ENCODE measurements around the gene RPS6KA4.

Gene RPS6KA4

DNA sequence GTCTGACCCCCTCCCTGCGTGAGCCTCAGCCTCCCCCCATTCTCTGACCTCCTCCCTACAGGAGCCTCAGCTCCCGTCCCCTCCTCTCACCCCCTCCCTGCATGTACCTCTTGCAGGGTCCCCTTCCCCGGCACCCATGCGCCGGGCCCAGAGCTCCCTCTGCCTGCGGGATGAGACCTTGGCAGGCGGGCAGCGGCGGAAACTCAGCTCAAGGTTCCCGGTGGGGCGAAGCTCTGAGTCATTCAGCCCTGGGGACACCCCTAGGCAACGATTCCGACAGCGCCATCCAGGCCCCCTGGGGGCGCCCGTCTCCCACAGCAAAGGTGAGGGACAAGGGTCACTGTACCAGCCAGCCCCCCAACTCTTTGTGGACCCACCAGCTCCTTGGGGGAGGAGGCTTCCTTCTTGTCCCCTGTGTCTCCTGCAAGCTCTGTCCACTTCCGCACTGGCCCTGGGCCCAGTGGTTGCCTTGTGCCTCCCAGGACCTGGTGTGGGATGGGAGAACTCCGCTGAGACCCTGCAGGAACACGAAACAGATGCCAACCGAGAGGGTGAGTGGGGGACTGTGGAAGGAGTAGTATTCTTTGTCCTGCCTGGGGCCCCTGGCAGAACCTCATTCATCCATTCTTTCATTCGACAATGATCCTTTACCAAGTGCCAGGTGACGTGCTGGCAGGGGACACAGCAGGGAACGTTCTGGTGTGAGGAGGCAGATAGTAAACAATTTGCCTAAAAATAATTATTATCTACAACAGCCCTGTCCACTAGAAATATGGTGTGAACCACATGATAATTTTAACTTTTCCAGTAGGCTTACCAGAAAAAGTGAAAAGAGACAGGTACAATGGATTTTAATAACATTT is 3.7 kb upstream of the RPS6KA4 start:
- CTCF ChIA-PET: interaction anchor here (0.6 to 5.6 kb wide), 34 partner anchors 9 to 486 kb away, joined by 3 to 38 read pairs (median 4); partner anchors contain the start of genes BAD, CCDC88B, ESRRA and PRDX5
- TF ChIP-seq ARNT (IDR thresholded peaks at IDR 0.05) (no peak), FOXK2 (IDR thresholded peaks at IDR 0.05) (no peak), SUZ12 (IDR thresholded peaks at IDR 0.05) (no peak), ELF4 (IDR thresholded peaks at IDR 0.05) (no peak), FOXM1 (IDR thresholded peaks at IDR 0.05; ENCODE audit: borderline replicate concordance) (no peak), BHLHE40 (IDR thresholded peaks at IDR 0.05; ENCODE audit: borderline replicate concordance) (no peak), FOXA1 (IDR thresholded peaks at IDR 0.05) (no peak), NFRKB (IDR thresholded peaks at IDR 0.05) (no peak), L3MBTL2 (conservative IDR thresholded peaks at IDR 0.05) (no peak), ZNF384 (IDR thresholded peaks at IDR 0.05) (no peak), CTBP1 (IDR thresholded peaks at IDR 0.05; ENCODE audit: borderline replicate concordance) (no peak), SP1 (IDR thresholded peaks at IDR 0.05) (no peak), TARDBP (IDR thresholded peaks at IDR 0.05) (no peak), HDGF (IDR thresholded peaks at IDR 0.05; ENCODE audit: borderline replicate concordance) (no peak), LEF1 (IDR thresholded peaks at IDR 0.05; ENCODE audit: borderline replicate concordance) (no peak)
- TF ChIP-seq, protein P1, sequence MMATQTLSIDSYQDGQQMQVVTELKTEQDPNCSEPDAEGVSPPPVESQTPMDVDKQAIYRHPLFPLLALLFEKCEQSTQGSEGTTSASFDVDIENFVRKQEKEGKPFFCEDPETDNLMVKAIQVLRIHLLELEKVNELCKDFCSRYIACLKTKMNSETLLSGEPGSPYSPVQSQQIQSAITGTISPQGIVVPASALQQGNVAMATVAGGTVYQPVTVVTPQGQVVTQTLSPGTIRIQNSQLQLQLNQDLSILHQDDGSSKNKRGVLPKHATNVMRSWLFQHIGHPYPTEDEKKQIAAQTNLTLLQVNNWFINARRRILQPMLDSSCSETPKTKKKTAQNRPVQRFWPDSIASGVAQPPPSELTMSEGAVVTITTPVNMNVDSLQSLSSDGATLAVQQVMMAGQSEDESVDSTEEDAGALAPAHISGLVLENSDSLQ (IDR thresholded peaks at IDR 0.05): no peak
- peak; percentile 79 for DNase-seq (ENCODE audit: extremely low spot score)
- POLR2A ChIA-PET: interaction anchor here (0.8 to 7.1 kb wide), 8 partner anchors 14 to 294 kb away, joined by 3 to 70 read pairs (median 4); partner anchors contain the start of genes ESRRA, PRDX5 and TRMT112

DNA sequence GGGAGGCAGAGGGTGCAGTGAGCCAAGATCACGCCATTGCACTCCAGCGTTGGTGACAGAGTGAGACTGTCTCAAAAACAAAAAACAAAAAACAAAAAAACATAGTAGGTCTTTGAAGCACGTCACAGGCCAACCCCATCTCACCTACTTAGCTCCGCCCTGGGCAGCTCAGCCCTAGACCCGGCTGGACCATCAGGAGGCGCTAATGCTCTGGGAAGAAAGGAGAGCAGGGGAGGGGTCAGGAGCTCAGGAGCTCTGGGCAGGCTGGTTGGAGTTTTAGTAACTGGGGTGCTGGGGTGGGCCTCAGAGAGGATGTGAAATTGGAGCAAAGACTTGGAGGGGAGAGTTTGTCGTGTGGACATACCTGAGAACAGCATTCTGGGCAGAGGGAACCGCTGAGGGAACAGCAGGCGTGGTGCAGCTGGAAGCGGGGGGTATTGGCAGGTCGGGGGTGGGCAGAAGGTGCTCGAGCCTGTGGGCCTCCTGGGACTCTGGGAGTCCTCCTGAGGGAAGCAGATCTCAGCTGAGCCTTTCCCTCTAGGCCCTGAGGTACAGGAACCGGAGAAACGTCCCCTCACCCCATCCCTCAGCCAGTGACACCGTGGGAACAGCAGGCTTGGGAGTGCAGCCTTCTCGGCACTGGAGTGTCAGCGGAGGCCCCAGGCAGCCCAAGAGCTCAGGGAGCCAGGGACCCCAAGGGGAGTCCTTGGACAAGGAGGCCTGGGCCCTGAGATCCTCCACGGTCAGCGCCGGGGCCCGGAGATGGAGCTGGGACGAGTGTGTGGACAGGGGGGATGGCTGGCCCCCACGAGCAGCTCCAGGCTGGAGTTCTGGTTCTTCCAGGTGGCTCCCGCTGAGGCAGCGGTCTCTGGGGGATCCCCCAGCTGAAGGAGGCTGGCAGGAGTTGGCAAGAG is 2.2 kb upstream of the RPS6KA4 start:
- ChIA-PET CTCF (interaction anchor here (0.5 to 5.6 kb wide), 22 partner anchors 11 to 1779 kb away, joined by 3 to 38 read pairs (median 4); partner anchors contain the start of genes CCDC88B, PRDX5 and TRMT112), POLR2A (interaction anchor here (0.7 to 7.1 kb wide), 7 partner anchors 14 to 171 kb away, joined by 3 to 70 read pairs (median 3); partner anchors contain the start of genes PRDX5, STIP1 and TRMT112)
- TF ChIP-seq CTBP1 (IDR thresholded peaks at IDR 0.05; ENCODE audit: borderline replicate concordance): no peak
- no peak for TF ChIP-seq TARDBP (IDR thresholded peaks at IDR 0.05)
- TF ChIP-seq FOXK2 (IDR thresholded peaks at IDR 0.05): no peak
- TF ChIP-seq NFRKB (IDR thresholded peaks at IDR 0.05): no peak
- no peak for TF ChIP-seq LEF1 (IDR thresholded peaks at IDR 0.05; ENCODE audit: borderline replicate concordance)
- no peak for TF ChIP-seq L3MBTL2 (conservative IDR thresholded peaks at IDR 0.05)
- no peak for TF ChIP-seq BHLHE40 (IDR thresholded peaks at IDR 0.05; ENCODE audit: borderline replicate concordance)
- TF ChIP-seq FOXM1 (IDR thresholded peaks at IDR 0.05; ENCODE audit: borderline replicate concordance): no peak
- TF ChIP-seq SP1 (IDR thresholded peaks at IDR 0.05): no peak
- TF ChIP-seq ARNT (IDR thresholded peaks at IDR 0.05): no peak
- TF ChIP-seq HDGF (IDR thresholded peaks at IDR 0.05; ENCODE audit: borderline replicate concordance): no peak
- TF ChIP-seq SUZ12 (IDR thresholded peaks at IDR 0.05): no peak
- TF ChIP-seq ELF4 (IDR thresholded peaks at IDR 0.05): no peak
- TF ChIP-seq, protein P1 (IDR thresholded peaks at IDR 0.05): no peak
- TF ChIP-seq FOXA1 (IDR thresholded peaks at IDR 0.05): no peak
- TF ChIP-seq ZNF384 (IDR thresholded peaks at IDR 0.05): no peak
- DNase-seq (ENCODE audit: extremely low spot score): peak; percentile 80

DNA sequence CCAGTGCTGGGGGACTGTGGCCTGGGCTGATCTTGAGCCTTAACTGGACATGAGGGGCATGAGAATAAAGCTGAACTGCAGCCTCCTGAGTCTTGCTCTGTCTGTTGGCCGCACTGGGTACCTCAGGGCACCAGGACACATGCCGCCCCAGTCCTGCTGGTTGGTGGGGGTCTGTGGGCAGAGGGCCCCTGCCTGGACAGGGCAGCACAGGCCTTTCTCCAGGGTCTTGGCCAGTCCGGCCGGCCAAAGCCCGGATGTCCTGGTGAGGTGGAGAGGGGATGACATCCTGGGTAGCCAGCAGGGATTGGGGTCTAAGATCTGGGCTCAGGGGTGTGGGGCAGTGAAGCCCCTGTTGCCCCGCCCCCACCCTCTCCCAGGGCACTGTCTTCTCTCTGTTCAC is 1.5 kb upstream of the RPS6KA4 start:
- ChIA-PET CTCF (interaction anchor here (0.6 to 5.6 kb wide), 6 partner anchors 16 to 292 kb away, joined by 3 to 38 read pairs (median 12); partner anchors contain the start of genes CCDC88B, PRDX5 and TRMT112), POLR2A (interaction anchor here (1.0 to 7.1 kb wide), 5 partner anchors 14 to 92 kb away, joined by 3 to 70 read pairs (median 5); partner anchors contain the start of genes PRDX5 and TRMT112)
- TF ChIP-seq NFRKB (IDR thresholded peaks at IDR 0.05): no peak
- TF ChIP-seq FOXA1 (IDR thresholded peaks at IDR 0.05): no peak
- no peak for TF ChIP-seq ARNT (IDR thresholded peaks at IDR 0.05)
- no peak for TF ChIP-seq CTBP1 (IDR thresholded peaks at IDR 0.05; ENCODE audit: borderline replicate concordance)
- TF ChIP-seq LEF1 (IDR thresholded peaks at IDR 0.05; ENCODE audit: borderline replicate concordance): no peak
- no peak for TF ChIP-seq FOXK2 (IDR thresholded peaks at IDR 0.05)
- no peak for TF ChIP-seq SUZ12 (IDR thresholded peaks at IDR 0.05)
- TF ChIP-seq ZNF384 (IDR thresholded peaks at IDR 0.05): no peak
- TF ChIP-seq BHLHE40 (IDR thresholded peaks at IDR 0.05; ENCODE audit: borderline replicate concordance): no peak
- TF ChIP-seq, protein P1 (IDR thresholded peaks at IDR 0.05): no peak
- no peak for TF ChIP-seq ELF4 (IDR thresholded peaks at IDR 0.05)
- no peak for TF ChIP-seq SP1 (IDR thresholded peaks at IDR 0.05)
- no peak for TF ChIP-seq TARDBP (IDR thresholded peaks at IDR 0.05)
- TF ChIP-seq L3MBTL2 (conservative IDR thresholded peaks at IDR 0.05): no peak
- TF ChIP-seq HDGF (IDR thresholded peaks at IDR 0.05; ENCODE audit: borderline replicate concordance): no peak
- TF ChIP-seq FOXM1 (IDR thresholded peaks at IDR 0.05; ENCODE audit: borderline replicate concordance): no peak
- no peak for DNase-seq (ENCODE audit: extremely low spot score)

DNA sequence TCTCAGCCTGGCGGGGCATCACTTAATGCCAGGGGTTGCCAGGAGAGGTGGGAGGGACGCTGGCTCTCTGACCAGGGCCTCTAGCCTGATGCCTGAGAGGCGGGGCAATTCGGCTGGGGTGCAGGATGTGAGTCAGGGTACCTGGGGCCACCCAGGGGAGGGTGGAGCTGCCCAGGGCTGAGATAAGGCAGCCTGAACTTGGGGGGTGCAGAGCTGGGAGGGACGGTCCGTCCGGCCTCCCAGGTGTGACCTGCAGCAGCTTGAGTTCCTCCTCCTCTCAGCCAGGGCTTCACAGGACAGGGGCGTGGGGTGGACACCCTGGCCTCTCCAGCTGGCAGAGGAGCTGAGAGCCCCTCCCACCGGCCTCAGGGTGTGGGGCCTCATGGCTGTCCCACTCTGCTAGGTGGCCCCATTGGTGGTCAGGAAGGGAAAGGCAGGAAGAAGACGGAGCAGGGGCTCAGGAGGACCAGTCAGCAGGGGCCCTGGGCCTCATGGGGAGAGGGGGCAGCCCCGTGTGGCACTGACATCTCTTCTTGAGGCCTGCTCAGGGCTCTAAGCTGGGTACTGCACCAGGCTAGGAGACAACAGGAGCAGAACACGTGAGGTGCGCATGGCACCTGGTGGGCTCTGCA is 942 bp upstream of the RPS6KA4 start:
- ChIA-PET POLR2A (interaction anchor here (1.0 to 7.1 kb wide), 3 partner anchors 17 to 87 kb away, joined by 5 to 70 read pairs (median 31); partner anchors contain the start of genes PRDX5 and TRMT112), CTCF (interaction anchor here (3.9 to 5.6 kb wide), 2 partner anchors 16 to 90 kb away, joined by 18 to 33 read pairs; partner anchors contain the start of gene CCDC88B)
- TF ChIP-seq HDGF (IDR thresholded peaks at IDR 0.05; ENCODE audit: borderline replicate concordance) (no peak), BHLHE40 (IDR thresholded peaks at IDR 0.05; ENCODE audit: borderline replicate concordance) (no peak), ARNT (IDR thresholded peaks at IDR 0.05) (no peak), FOXA1 (IDR thresholded peaks at IDR 0.05) (no peak), SUZ12 (IDR thresholded peaks at IDR 0.05) (no peak), CTBP1 (IDR thresholded peaks at IDR 0.05; ENCODE audit: borderline replicate concordance) (no peak), LEF1 (IDR thresholded peaks at IDR 0.05; ENCODE audit: borderline replicate concordance) (no peak), TARDBP (IDR thresholded peaks at IDR 0.05) (no peak), L3MBTL2 (conservative IDR thresholded peaks at IDR 0.05) (no peak), ELF4 (IDR thresholded peaks at IDR 0.05) (no peak), FOXM1 (IDR thresholded peaks at IDR 0.05; ENCODE audit: borderline replicate concordance) (no peak), NFRKB (IDR thresholded peaks at IDR 0.05) (no peak), SP1 (IDR thresholded peaks at IDR 0.05) (no peak), FOXK2 (IDR thresholded peaks at IDR 0.05) (no peak), ZNF384 (IDR thresholded peaks at IDR 0.05) (no peak)
- TF ChIP-seq, protein P1 (IDR thresholded peaks at IDR 0.05): no peak
- DNase-seq (ENCODE audit: extremely low spot score): no peak

Data from HEK293T (cell line).